ENCODE data around the gene LAMC3. TPM values are rescaled to one million over a fixed set of nuclear protein-coding genes. Genes with fewer than 3 reads are reported as not detected.

The LAMC3 gene
- total RNA-seq, 1 donor from 2014 or later: 26.4 TPM

GRCh38 chr9:131129183-131129582 lies 120.2 kb downstream of the LAMC3 start:
- Histone ChIP-seq H3K4me1 (peaks cover 22% of the 10 kb centered on the region), H3K27ac (no peak overlapping the region), H3K36me3 (peaks cover 71% of the 10 kb centered on the region), H3K9me3 (no peaks in the 10 kb centered on the region), H3K27me3 (ENCODE audit: low read depth) (no peaks in the 10 kb centered on the region), H3K4me3 (no peak overlapping the region)
- DNase-seq (no peak), ATAC-seq (no peak)
- no peak for TF ChIP-seq CTCF (IDR thresholded peaks at IDR 0.05)
- intact Hi-C loops (cut with DNase I): no loop called here

GRCh38 chr9:131138676-131139075 lies 129.7 kb downstream of the LAMC3 start:
- Histone ChIP-seq H3K4me1 (no peaks in the 10 kb centered on the region), H3K36me3 (peaks cover 100% of the 10 kb centered on the region), H3K9me3 (no peaks in the 10 kb centered on the region), H3K27ac (no peak overlapping the region), H3K4me3 (no peak overlapping the region), H3K27me3 (ENCODE audit: low read depth) (no peaks in the 10 kb centered on the region)
- no peak for DNase-seq
- ATAC-seq: no peak
- intact Hi-C loops (cut with DNase I): no loop called here
- TF ChIP-seq CTCF (IDR thresholded peaks at IDR 0.05): no peak

DNA sequence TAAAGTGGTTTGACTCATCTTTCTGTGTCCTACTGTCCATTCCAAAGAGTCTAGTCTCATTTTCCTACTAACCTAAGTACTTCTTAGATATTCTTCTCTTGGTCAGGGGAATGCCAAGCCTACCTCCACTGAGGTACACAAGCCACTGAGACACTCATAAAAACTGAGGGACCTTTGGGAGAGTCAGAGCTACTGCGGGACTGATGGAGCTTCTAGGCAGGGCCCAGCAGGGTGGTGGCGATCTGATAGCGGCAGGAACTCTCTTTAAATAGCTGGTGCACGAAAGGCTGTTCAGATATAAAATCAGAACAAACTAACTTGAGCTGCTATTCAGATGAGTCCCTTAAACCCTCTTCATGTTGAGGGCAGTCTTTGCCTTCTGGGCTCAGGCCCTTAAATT lies 131.1 kb downstream of the LAMC3 start:
- Histone ChIP-seq H3K27me3 (ENCODE audit: low read depth) (no peaks in the 10 kb centered on the region), H3K9me3 (no peaks in the 10 kb centered on the region), H3K4me3 (no peak overlapping the region), H3K27ac (no peak overlapping the region), H3K36me3 (peaks cover 100% of the 10 kb centered on the region), H3K4me1 (no peaks in the 10 kb centered on the region)
- DNase-seq (no peak), ATAC-seq (no peak)
- intact Hi-C loops (cut with DNase I): no loop called here
- no peak for TF ChIP-seq CTCF (IDR thresholded peaks at IDR 0.05)

- DNase-seq: no peak
Measured at GRCh38 chr9:131140550-131140949, 131.6 kb downstream of the LAMC3 start.

GRCh38 chr9:131142160-131142559 lies 133.2 kb downstream of the LAMC3 start:
- Histone ChIP-seq H3K27me3 (ENCODE audit: low read depth) (no peaks in the 10 kb centered on the region), H3K36me3 (peaks cover 100% of the 10 kb centered on the region), H3K4me3 (no peak overlapping the region), H3K27ac (no peak overlapping the region), H3K4me1 (no peaks in the 10 kb centered on the region), H3K9me3 (no peaks in the 10 kb centered on the region)
- intact Hi-C loops (cut with DNase I): no loop called here
- no peak for TF ChIP-seq CTCF (IDR thresholded peaks at IDR 0.05)
- DNase-seq: no peak
- ATAC-seq: no peak

More at GRCh38 chr9:131140550-131140949, 131.6 kb downstream of the LAMC3 start:
- intact Hi-C loops (cut with DNase I): no loop called here
- TF ChIP-seq CTCF (IDR thresholded peaks at IDR 0.05): no peak
- Histone ChIP-seq H3K27ac (no peak overlapping the region), H3K9me3 (no peaks in the 10 kb centered on the region), H3K27me3 (ENCODE audit: low read depth) (no peaks in the 10 kb centered on the region), H3K4me3 (no peak overlapping the region), H3K36me3 (peaks cover 100% of the 10 kb centered on the region), H3K4me1 (no peaks in the 10 kb centered on the region)
- no peak for ATAC-seq

Other genes with a start within 250 kb of the LAMC3 start
- 50.2 TPM for gene ABL1, start 173.9 kb upstream of the LAMC3 start, total RNA-seq
- not detected for gene QRFP, start 112.4 kb upstream of the LAMC3 start, total RNA-seq
- gene FIBCD1, start 69.9 kb upstream of the LAMC3 start, total RNA-seq: 1.3 TPM
- gene AIF1L, start 87.4 kb downstream of the LAMC3 start, total RNA-seq: 16.0 TPM
- 61.4 TPM for gene NUP214, start 116.4 kb downstream of the LAMC3 start, total RNA-seq